HL-60/S4 treated with retinoic acid at 250 ng/mL for 4 days and 3 days (cell line): ENCODE results near the gene PSMB9.

ENCODE experiments used
- in situ Hi-C: fragments of 300-500 bp; cut with MboI; formaldehyde crosslinking; loops from 2 replicates; pipeline ENCODE4 v1.7.0; 2022; ENCODE audit warnings: low sequenced_read_pairs

PSMB9 gene

DNA sequence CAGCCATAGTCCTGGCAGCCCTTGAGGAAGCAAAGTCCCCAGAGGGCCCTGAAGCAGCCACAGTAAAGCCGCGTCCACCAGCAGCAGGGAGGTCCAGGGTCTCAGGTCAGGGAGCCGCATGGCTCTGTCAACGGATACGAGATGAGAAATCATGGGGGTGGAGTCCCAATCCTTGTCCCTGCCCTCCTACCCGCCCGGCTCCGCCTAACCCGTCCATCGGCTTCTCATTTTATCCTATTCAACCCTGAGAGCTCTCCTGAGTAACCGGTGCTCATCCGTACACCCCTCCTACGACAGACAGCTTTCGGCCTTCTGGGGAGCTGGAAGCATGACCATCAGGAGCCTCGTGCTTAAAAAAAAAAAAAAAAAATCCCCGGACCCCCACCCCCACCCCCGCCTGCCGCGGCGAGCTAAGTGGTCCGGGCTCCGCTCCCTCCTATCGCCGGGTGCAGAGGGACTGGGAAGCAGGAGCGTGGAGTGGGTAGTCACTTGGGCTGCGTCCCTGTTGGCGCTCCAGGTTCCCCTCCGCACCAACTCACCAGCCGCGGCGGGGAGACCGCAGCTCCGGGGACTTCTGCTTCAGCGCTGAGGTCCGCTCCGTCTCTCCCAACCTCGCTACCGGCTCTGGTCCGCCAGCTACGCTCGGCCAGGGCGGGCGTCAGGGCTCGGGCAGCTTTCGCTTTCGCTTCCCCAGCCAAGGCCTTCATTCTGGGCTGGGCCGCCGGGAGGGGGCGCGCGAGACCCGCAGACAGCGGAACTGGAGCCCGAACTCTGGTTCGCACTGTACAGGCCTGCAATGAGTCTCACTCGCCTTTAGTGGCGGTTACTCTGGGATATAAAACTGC, 15.7 kb upstream of the PSMB9 start, which contains the start of gene TAP2:
Gene TAP2, minus strand, starts transcription at position 626 of the 845 bp plus-strand sequence. Its CDS starts 506 bp downstream, at position 120.
- in situ Hi-C loops, result no loop called here

DNA sequence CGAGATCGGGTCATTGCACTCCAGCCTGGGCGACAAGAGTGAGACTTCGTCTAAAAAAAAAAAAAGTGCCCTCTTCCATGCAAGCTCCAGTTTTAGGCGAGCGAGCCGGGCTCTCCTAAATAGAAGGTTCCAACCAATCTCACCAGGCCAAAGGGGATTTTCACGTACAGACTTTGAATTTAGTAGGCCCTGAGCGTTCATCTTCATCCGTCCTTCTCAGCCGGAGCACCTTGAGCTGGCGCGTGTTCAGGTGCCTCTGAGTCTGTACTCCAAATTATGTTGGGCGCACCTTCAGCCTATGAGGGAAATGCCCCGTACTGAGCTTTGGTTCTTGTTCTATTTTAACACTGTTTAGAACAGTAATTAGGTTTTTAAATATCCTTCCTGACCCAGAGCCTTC, 14.6 kb upstream of the PSMB9 start:
- in situ Hi-C loops, result no loop called here

DNA sequence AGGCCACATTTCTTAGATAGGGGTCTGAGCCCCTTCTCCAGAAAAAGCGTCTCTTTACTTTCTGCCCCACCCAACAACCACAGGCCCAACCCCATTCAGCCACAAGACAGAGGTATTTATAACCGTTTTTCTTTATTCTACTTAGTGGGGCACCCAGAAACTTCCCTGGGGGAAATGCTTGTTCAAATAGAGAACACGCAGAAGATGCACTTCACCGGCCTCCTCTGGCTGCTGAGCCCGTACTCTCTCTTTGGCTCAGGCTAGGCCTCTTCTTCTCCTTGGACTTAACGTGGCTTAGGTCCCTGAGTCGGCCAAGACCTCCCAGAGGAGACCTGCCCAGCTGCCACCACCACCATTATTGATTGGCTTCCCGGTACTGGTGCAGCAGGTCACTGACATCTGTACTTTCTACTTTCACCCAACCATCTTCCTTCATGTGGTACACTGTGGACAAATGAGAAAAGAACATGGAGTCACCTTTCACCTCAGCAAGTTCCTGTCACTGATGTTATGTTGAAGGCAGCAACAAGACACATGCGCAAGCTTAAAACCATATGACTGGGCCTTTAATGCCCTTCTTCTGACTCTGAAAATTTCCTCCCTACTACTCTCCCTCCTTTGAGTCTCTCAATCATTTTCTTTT, 13.3 kb upstream of the PSMB9 start:
- in situ Hi-C loops, result no loop called here

DNA sequence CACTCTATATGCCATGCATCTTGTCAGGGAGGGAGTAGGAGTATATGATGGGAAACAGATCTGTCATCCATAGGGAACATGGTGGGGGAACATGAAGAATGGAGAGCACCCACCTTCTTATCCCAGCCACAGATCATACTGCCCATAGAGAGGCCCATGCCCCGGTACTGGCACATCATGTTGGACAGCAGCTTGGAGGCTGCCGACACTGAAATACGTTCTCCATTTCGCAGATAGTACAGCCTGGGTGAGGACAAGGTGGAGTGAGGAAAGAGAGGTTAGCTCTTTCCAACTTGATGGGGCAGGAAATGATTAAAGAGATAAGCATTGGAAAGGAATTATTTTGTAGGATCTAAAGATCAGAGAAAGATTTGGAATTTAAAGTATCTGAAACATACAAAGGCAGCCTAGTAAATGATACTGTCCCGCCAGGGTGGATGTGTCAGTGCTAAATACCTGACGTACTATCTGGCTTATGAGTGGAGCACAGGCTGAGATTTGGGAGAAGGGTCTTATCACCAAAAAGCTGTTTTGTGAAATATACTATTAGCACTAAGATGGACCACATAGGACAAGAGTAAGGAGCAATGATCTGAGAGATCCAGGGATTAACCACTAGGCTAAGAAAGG, 11.9 kb upstream of the PSMB9 start:
- in situ Hi-C loops, result no loop called here

DNA sequence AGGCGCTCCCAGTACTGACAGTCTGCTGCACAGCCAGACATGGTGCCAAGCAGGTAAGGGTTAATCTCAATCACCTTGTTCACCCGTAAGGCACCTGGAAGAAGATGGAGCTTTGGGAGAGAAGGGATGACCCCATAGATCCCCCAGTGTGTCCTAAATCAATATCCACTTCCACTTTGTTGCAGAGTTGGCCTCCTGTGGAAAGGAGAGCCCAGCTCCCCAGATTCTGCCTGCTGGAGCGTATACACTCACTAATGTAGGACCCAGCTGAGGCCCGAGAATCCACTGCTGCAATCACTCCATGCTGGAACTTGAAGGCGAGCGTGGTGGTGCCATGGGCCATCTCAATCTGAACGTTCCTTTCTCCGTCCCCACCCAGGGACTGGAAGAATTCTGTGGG, 11.3 kb upstream of the PSMB9 start:
- in situ Hi-C loops, result no loop called here

DNA sequence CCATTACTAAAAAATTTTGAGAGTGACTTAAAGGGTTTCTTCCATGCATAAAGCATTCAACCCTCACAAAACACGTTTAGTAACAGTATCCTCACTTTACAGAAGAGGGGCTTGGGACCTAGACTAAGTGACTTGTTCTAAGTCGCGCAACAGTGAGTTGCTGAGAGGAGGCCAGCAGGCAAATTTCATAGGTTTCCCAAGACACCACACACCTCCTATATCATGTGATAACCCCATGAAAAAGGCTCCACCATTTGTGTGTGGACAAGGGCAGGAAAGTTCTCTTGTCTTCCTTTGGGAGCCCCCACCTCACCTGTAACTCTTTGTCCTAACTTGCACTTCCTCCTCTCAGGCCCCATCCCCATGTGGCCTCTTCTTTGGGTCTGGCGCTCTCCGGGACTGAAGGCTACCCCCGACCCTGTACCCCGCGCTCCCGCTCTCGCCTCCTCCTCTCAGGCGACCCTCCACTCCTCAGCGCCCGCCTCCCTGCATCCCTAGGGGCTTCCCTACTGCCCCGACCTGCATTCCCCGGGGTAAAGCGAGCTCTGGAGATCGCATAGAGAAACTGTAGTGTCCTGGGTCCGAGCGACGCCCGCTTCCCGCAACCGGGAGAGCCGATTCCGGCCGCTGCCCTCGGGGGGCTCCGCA, 10.5 kb upstream of the PSMB9 start:
- in situ Hi-C loops, result no loop called here

DNA sequence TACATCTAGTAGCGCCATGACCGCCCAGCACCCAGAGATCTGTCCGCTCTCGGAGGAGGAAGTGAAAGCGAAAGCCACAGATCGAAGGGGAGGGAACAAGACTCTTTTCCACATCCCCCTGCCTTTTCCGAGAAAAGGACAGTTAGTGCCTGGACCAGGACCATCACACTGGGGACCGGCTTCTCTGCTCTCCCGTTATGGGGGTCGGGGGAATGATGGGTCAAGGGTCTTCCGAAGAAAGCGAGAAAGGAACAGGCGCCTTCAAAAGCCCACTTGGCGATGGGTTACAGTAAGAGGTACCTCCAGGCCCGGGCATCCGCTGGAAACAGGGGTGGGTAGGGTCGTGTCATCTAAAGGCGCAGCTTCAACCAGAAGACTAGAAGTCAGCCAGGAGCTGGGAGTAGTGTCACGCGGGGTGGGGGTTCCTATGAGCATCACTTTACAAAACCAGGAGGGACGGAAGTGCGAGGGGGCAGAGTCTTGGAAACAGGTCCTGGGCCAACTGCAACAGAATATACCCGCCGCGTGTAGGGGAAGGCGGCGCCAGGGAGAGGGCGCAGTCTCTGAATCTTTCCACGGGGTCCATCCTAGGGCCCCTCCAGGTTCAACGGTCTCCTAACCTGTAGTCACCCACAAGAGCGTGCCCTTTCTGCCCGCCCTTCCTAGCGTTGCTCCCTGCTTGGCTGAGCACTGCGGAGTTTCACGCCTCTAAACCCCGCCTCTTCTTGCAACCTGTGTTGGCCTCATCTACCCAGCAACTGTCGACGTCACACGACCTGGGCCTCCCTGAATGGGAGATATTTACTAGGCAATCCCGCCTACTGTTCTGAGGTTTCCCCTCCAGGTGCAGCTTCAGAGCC, 9.8 kb upstream of the PSMB9 start, which contains the start of gene PSMB8:
Gene PSMB8, minus strand, starts transcription at position 69 of the 860 bp plus-strand sequence. Its CDS starts 51 bp downstream, at position 18.
- in situ Hi-C loops, result no loop called here

DNA sequence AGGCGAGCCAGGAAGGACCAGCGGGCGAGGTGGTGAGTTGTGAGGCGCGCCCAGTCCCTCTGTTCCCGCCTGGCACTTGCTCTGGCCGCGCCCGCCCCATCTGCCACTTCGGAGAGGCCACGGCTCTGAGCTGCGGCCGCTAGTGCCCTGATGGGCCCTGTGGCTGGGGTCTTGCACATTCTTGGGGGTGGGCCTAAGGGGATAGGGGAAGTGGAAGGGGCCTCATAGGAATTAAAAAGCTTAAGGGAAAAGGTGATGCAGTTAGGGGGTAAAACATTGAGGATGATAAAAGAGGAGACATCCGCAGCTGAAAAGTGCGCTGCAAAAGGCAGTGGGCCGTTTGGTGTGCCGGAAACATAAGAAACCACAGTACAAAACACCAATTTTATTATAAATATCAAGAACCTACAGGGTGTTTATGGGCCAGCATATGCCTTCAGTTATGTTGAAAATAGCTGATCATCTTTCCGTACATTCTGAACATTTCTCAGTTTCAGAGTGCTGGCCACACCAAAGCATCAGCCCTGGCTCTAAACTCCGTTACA, 9.1 kb upstream of the PSMB9 start:
- in situ Hi-C loops, result no loop called here

DNA sequence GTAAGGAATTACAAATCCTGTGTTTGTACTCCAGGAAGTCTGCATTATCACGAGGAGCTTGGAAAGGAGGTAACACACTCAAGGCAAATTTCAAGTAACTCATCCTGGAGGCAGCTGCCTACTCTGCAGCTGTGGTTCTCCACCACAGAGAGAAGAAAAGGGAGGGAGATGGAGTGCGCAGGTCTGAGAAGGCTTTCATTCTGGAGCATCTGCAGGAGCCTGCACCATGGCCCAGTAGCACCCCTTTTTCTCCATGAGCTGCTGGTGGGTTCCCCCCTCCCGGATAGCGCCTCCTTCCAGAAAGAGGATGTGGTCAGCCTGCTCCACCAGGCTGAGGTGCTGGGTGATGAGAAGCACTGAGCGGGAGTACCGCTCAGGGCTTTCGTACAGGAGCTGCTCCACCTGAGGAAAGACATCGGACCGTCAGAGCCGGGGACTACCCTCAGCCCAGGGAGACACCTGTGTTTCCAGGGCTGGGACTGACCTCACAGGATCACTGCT, 8.6 kb upstream of the PSMB9 start:
- in situ Hi-C loops, result no loop called here

DNA sequence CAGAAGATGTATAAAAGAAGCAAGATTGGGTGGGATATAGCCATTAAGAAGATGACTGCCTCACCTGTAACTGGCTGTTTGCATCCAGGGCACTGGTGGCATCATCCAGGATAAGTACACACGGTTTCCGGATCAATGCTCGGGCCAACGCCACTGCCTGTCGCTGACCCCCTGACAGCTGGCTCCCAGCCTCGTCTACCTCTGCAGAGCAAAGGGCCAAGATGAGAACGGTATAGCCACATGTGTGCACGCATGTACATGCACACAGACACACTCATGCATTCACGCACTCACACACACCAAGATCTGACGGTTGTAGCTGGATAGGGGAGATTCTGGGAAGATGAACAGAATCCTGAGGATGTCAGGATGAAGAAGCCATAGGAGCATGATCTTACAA, 7.0 kb upstream of the PSMB9 start:
- in situ Hi-C loops, result no loop called here

DNA sequence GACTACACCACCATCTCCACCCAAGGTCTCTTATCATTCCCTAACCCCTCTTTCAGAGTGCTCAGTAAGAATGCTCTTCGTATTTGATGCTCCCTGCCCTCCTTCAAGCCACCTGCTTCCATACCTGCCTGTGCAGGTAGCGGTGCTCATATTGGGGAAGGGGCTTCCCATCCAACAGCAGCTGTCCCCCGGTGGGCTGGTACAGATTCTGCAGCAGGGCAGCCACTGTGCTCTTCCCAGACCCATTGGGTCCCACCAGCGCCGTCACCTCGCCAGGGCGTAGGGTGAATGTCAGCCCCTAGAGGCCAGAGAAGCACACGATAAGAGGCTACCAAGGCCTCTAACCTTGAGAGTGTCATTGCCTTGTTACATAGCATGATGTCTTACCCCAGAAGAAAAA, 6.2 kb upstream of the PSMB9 start:
- in situ Hi-C loops, result no loop called here

DNA sequence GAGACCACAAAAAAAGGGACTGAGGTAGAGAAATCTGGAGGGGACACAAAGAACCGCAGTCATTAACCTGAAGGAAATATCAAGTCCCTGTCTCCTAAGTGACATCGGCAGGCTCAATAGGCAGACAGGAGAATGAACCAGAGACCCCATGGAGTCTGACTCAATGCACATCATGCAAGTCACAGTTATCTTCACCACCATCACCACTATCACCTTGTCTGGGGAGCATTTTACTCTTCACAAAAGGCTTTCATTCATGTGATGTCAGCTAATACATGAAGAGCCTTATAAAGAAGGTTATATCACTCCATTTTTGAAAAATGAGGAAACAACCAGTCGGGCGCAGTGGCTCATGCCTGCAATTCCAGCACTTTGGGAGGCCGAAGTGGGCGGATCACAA, 4.9 kb upstream of the PSMB9 start:
- in situ Hi-C loops, result no loop called here

DNA sequence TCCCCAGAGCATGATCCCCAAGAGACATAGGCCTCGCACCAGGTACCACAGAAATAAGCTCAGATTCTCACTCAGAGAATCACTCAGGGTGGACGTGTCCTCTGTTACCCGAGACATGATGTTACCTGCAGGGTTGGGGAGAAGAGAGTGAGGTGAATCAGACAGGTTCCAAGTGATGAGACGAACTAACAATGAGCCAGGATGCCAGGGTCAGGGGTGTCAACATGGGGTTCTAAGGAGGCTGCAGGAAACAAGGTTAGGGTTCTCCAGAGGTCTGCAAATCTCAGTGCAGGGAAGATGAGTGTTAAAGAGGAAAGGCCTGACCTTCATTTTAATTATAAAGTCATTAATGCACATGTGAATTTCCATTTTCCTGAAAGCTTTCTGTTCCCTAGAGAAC, 3.0 kb upstream of the PSMB9 start:
- in situ Hi-C loops, result no loop called here

DNA sequence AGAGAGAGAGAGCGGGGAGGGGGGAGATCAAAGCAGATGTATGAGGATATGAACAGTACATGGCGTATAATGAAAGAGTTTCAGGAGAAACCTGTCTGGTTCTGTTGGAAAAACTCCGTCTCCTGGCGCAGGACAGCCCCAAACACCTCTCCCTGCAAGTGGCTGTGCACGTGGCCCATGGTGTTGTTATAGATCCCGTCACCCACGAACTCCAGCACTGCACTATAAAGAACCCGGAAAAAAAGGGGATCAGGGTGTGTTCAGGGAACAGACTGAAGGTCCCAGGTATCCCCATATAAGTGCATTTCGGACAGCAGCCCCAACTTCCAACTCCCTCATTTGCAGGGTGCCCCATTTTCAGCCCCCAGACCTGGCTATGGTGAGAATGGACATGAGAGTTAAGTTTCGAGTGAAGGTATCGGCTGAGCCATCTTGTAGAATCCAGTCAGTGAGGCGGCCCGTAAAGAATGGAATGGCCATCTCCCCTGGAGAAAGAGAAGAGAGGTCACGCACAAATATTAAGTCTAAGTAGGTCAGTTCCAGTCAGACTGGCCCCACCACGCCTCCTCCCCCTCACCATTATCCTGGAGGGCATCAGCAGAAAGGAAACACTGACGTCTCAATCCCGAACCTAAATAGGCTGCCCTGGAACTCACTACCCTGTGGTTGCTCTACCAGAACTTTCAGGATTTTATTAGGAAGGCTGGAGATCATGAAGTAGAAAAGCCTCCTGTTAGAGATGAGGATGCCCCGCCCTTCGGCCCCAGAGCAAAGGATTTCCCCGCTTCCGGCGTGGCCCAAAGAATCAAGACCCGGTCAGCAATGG, 1.8 kb upstream of the PSMB9 start:
- in situ Hi-C loops, result no loop called here

DNA sequence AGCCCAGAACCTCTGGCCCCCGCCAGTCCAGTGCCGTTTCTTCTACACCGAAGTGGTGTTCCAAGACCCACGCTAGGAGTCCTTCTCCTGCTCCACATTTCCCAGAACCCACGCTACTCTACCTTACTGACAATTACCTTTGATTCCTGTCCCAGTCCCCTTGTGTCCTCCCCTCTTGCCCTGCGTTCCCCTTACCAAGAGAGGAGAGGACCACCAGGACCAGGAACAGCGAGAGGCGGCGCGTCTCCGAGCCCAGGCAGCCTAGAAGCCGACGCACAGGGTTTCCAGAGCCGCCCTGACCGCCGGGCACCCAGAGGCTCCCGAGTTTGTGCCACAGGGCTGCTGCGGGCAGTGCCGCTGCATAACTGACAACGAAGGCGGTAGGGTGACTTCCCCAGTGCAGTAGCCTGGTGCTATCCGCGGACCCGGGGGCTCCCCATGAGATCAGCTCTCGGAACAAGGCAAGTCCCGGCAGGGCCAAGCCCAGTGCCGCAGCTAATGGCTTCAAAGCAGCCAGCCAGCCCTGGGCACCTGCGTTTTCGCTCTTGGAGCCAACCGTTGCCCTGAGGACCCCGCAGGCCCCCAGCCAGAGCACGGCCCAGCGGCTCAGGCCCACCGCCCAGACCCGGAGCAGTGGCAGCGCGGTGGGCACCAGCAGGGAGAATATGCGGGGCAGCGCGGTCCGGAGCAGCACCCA, 1.0 kb upstream of the PSMB9 start:
- in situ Hi-C loops, result no loop called here

DNA sequence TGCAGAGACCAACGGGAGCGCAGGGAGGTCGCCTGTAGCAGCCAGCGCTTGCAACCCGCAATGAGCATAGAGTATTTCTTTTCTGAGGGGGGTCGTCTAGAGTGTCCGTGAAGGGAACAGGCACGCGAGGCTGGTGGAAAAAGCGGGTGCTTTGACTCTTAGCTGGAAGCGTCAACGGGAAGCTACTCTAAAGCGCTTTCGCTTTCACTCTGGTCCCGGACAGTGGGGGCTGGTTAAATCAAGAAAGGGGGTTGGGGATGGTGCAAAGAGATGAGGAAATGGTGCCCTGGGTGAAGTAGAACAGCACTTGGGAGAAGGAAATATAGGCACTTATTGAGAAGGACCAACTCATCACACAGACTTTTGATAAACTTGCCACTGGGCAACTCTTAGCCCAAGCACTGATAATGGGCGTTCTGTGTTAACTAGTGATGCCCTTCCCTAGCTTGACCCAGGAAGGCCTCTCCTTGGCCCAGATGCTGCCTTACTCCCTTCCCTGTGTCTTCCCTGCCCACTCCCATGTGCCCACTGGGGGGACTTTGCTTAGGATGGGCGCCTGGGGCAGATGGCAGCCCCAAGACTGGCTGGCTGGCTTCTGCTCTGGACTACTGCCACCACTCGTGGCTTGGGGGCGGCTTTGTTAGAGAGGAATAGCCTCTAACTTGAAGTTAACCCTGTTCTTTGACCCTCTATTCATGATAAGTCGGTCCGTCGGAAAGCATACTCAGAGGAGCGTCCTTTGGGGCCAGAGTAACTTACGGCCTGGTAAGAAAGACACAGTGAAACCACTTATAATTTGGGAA, 585 bp downstream of the PSMB9 start:
- in situ Hi-C loops, result no loop called here

DNA sequence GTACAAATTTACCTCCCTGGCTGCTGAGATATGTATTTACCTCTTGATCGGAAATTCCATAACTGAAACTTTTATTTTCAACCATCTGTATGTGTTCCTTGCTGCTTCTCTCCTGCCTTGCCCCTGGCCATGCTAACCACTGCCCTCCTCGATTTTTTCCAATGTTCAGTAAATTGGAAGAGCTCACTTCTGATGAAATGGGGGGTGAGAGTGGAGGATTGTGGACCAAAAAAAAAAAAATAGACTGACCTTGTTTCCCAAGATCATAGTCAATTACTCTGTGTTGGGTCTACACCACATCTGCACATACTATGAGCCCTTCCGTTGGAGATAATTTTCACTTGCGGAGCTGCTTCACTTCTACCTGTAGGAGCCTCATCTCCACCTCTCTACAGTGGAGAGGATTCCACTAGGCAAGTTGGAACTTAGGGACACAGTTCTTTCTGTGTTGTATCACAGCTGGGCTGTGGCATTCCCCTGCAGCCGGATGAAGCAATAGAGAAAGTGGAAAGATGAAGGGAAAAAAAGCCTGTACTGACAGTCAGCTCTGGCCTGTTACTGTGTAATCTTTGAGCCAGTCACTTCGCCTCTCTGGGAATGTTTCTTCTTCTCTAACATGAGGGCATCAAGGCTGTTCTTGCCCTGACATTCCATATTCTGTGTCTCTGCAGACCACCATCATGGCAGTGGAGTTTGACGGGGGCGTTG, 1.6 kb downstream of the PSMB9 start:
- in situ Hi-C loops, result no loop called here
